Measurements from ENCODE around the gene TEX12.

GRCh38 chr11:112134473-112134872 lies 32.7 kb upstream of the TEX12 start:
- TF ChIP-seq POLR2A (IDR thresholded peaks at IDR 0.05) (no peak), CTCF (IDR thresholded peaks at IDR 0.05) (no peak)

All from Peyer's patch (tissue), 4 donors.